Measurements from ENCODE around the gene WSB2.
A peak's percentile ranks its signal among the peaks of the same experiment; 100 is the strongest.

Gene WSB2

GRCh38 chr12:118061873-118062843 is 1.2 kb upstream of the WSB2 start:
- peak; percentile 79 for DNase-seq

DNA sequence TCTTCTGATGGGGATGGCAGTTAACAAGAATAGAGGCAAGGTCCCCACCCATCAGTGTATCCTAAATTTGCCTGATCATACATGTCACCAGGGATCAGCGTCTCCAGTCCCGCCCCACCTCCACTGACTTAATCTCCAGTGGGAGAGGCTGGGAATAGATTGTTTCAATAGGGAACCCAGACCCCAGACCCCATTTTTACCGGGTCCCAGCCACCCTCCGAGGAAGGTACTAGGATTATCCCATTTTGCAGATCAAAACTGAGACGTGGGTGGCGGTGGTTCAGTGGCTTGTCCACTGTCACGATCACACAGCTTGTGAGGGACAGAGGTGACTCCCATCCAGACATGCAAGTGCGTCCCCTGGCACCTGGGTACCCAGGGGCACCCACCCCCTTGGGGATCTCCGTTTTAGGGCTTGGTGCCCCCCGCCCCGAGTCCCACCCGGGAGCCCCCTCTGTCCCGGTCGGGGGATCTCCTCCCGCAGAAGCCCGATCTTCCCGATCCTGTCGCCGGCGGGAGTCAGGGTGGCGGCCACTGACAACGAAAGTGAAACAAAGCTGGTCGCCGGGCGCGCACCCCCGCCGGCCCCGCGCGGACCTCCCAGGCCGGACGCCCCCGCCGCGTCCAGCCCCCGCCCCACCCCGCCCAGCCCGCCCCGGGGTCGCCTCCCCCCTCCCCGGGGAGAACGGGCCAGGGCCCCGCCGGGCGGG is 523 bp downstream of the WSB2 start:
- DNase-seq = no peak

DNA sequence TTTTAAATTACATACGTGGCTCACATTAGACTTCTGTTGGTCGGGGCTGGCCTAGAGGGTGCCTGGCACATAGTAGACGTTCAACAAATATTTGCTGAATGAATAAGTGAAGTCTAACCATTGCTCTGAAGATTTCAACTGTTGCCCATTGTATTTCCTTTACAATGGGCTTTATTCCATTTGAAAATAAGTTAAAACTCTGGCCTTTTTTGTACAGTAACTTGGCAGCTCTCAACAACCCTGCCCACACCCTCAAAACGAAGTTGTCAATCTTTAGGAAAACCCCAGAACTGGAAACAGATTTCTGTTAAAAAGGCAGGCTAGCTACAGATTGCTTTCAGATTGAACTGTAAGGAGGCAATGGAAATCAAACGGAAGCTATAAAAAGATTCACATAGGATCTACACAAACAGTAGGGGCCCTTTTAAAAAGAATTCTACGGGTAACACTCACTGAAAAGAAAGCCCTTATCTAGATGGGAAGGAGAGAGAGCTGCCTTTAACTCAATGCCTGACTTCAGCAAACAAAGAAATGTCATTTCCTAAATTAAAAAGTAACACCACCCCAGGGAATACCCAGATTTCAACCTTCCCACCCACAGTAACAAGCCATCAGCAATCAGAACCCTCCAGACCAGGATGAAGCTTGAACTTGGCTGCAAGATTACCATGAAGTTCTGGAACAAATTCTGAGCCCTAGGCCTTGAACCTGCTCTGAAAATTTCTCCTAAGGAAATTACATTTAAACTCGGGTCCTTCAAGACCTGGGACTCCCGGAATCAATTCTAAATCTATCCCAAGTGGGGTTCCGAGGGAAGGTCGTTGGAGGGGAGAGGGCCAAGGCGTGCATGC is 1.4 kb downstream of the WSB2 start:
- no peak for DNase-seq

DNA sequence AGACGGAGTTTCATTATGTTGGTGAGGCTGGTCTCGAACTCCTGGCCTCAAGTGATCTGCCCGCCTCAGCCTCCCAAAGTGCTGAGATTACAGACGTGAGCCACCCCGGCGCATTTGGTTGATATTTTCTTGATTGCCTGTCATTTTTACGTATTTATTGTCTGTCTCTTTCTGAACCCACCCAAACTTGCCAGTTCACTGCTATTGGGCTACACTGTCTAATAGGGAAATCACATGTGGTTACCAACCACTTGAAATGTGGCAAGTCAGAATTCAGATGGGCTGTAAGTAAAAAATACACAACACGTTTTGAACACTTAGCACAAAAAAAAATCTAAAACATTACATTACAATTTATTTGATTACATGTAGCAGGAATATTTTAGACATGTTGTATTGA is 2.1 kb downstream of the WSB2 start:
- DNase-seq = no peak

DNA sequence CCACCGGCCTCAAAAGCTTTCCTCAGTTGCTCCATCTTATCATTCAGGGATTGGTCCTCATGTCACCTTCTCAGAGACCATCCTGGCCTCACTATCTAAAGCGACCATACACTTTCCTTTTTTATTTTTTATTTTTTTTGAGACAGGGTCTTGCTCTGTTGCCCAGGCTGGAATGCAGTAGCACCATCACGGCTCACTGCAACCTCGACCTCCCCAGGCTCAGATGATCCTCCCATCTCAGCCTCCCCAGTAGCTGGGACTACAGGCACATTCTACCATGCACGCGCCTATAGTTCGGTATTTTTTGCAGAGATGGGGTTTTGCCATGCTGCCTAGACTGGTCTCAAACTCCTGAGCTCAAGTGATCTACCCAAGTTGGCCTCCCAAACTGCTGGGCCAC is 2.8 kb downstream of the WSB2 start:
- DNase-seq = no peak

DNA sequence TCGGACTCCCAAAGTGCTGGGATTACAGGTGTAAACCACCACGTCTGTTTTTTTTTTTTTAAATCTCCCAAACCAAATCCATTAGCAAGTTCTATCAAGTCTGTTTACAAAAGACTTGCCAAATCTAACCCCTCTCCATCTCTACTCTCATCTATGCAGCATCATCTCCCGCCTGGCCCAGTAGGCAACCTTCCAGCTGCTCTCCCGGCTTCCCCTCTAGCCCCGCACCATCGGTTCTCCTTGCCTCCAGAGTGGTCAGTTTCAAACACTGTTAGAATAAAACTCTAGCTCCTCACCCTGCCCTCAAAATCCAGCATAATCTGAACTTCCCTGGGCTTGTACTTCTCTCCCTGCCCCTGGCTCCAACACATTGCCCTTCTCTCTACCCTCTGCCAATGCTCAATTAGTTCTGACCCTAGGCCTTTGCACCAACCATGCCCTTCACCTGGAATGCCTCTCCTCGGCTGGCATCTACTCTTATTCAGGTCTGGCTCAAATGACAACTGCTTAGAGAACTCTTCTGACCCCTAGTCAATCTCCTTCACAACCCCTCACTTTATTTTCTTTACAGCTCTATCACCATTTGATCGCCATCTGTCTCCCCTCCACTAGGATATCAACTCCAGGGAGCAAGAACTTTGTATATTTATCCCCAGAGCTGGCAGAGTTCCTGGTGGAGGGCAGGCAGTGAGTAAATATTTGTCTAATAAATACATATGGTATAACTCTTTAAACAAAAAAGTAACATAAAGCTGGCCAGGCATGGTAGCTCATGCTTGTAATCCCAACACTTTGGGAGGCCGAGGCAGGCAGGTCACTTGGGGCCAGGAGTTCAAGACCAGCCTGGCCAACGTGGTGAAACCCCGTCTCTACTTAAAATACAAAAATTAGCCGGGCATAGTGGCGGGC is 4.9 kb downstream of the WSB2 start:
- DNase-seq = no peak

DNA sequence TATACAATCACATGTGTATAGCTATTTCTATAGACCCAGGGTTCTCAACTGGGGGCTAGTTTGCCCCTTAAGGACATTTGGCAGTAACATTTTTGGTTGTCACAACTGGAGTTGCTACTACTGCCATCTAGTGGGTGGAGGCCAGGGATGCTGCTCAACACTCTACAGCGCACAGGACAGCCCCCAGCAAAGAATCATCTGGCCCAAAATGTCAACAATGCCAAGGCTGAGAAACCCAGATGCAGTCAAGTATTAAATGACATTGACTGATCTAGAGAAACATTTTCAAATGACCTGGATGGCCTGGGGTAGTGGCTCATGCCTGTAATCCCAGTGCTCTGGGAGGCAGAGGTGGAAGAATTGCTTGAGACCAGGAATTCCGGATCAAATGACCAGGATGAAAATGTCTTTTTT is 5.8 kb downstream of the WSB2 start:
- no peak for DNase-seq

DNA sequence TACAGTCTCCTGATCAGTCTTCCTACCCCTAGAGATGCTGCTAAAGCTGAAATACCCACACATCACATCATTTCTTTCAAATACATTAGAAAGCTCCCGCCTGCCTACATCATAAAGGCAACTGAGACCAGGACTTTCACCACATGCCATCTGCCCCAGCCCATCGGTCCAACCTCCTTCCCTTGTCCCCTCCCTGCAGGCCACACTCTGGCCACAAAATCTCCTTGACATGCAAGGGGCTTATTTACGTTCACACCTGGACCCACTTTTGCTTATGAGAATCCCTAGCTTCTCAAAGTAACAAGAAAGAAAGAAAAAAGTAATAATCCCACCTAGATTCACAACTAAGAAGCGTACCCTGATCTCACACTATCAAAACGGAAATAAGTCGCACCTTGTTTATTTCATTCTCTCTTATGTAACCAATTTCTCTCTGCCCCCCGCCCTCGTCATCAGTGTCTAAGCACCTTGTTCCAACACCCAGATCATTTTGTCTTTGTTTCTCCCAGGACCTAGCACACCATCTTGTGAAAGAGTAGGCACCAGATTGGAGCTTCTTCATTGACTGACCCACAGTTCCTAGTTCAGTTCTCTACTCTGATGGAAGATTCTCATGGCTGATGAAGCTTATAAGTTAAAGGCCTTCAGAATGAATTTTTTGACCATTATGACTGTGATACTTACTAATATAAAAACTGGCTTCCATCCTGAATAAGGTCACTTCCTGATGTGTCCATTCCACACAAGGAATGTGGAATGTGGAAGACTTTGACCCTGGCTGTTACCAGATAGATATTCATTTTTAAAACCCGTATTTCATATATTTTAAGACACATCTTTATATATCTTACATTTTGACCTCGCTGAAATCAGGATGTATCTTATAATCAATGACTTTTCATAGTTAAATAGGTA is 7.7 kb downstream of the WSB2 start:
- no peak for DNase-seq

DNA sequence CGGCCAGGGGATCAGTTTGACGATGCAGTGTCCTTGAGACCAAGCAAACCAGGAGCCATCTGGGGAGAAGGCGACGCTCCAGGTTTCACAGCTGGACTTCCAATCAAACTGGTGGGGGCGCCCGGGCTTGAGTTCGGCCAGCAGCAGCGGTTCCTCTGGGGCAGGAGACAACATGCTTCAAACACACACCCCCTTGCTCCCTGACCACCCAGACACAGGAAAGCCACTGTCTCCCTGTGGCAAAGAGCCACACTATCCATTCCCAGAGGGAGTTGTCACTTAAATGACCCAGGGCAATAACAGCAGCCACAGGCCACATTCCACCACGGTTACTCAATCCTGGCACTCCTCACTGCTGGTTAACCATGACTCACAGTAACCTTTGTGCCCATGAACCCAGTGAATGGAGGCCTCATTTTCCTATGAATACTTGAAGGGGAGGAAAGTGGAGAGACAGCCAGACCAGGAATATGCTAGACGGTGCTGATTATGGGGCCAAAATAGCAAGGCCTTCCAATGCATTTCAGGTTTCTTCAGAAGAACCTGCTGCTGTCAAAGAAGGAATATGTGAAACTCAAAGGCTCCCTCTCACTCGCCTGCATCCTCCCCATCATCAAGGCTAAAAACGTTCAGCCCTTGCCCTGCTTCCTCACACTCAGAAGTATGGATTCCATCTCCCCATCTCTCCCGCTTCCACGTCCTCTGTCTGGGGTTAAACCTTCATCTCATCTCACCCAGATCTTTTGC is 8.5 kb downstream of the WSB2 start:
- no peak for DNase-seq

GRCh38 chr12:118050972-118051910 is 9.7 kb downstream of the WSB2 start:
- no peak for DNase-seq

DNA sequence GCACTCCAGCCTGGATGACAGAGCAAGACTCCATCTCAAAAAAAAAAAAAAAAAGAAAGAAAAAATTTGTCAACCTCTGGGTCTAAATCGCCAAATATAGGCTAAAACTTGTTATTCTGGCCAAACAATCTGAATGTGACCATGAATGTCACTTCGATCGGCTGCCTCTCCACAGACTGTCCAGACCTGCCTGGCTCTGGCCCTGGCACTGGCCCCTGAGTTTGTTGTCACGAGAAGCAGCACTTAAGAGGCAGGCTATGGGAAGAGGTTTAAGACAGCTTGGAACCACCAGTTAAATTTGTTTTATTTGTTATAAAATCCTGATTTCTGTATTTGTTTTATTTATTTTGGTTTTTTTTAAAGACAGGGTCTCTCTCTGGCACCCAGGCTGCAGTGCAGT is 14.5 kb downstream of the WSB2 start:
- no peak for DNase-seq

DNA sequence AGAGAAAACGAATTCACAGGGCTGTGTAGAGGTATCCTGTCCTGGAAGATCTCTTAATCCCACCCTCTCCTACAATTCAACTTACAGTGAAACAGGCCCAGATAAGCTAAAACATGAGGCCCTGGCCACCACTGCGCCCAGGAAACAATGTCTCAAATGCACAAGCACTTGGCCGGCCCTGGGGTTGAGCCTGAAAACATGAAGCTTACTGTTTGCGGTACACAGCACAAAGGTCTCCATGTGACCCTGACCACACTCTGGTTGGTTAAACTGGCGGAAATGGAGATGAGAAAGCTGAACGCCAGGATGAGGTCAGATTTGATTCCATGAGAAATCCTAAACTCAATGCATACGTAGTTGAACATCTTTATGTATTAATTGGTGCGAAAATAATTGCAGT is 16.4 kb downstream of the WSB2 start:
- DNase-seq = no peak

DNA sequence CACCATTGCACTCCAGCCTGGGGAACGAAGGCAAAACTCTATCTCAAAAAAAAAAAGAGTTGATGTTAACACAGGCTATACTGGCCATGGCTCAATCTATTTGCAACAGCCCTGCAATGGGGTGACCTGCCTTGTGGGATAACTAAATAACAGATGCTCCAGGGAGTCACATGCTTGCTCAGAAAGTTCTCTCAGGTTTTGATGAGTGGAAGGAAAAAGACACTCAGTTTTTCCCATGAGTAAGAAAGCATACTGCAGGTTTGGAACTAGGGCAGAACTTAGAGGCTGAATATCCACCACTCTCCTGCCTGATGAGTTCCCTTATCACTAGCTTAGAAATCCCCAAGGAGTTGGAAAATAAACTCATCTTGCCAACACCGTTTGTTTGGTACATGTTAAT is 16.9 kb downstream of the WSB2 start:
- no peak for DNase-seq

GRCh38 chr12:118042091-118042490 is 18.9 kb downstream of the WSB2 start:
- DNase-seq = no peak

DNA sequence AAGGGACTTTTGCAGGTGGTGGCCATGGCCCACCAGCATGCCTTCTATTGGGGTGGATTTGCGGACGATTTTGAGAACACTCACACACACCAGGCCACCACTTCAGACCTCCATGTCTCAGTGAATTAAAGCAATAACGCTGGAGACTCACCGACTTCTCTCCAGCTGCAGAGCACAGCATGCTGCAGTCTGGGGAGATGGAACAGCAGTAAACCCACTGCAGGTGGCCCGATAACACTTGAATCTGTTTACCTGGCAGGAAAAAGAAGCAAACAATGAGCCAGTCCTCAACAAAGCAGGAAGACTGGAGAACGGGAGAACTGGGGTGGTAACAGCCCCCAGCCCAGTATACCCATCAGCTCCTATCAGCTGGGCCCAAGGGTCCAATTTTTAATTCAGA is 22.8 kb downstream of the WSB2 start:
- DNase-seq = peak; percentile 72

- DNase-seq = no peak
These were observed 24.1 kb downstream of the WSB2 start for GRCh38 chr12:118036672-118037411.

DNA sequence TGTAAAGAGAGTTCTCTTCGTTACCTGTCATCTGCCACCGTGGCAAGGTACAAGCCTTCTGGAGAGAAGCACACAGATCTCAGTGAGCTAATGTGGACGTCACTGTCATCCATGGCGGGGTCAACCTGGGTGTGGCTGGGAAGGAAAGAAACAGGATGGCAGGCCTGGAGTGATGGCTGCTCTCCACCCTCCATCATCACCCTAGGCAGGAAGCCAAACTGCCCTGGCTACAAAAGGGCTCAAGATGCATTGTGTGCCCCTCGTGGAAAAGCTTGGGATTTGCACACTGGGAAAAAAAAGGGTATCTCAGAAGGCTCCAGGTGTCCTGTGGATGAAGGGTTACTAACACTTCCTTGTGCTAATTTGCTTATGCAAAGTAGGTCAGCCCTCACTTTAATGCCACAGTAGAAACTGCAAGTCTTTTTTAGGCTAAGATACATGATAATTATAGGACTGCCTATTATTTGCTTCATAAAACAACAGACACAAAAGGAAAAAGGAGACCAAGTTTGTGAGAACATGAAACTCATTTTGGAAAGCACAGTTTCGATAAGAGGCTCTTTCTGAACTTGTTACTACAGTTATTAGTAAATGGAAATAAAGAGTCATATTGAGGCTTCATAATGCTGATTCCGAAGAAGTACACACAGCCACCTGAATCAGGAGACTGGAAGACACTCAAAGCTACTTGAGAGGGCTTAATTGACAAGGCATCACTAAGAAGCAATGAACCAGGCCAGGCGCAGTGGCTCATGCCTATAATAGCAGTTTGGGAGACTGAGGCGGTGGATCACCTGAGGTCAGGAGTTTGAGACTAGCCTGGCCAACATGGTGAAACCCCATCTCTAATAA is 25.6 kb downstream of the WSB2 start:
- DNase-seq = no peak
